ENCODE results near the gene VSIG10L2.

Gene VSIG10L2

GRCh38 chr11:125931668-125932067 lies 14.2 kb upstream of the VSIG10L2 start (continued):
- TF ChIP-seq ZBTB8A (tag by site-specific recombination; IDR thresholded peaks at IDR 0.05) = no peak
- no peak for TF ChIP-seq ZBTB49 (tag by site-specific recombination; IDR thresholded peaks at IDR 0.05; ENCODE audit: low read depth)

DNA sequence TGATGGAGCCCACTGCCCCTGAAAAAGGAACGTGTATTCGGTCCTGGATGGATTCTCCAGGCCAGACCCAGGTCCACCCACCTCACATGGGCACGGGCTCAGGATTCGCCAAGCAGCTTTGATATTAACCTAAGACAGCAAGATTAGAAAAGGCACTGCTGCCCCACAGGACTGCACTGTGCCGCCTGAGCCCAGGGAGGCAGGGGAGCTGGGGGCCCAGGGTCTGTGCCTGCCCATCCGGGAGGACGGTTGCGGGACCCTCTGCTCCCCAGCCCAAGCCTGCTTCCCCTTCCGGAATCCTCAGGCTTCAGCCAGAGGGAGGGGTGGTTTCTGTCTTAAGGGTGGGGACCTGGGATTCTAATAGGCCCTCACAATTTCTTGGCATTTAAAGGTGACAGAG lies 13.5 kb upstream of the VSIG10L2 start:
- ChIA-PET POLR2A (no interaction called here), CTCF (interaction anchor here (0.8 to 2.8 kb wide), 5 partner anchors 8 to 261 kb away, joined by 3 to 11 read pairs (median 7); no protein-coding TSS in a partner anchor)
- Histone ChIP-seq H3K27ac (ENCODE audit: extremely low read depth, low read depth, low read length) (no peak overlapping the region), H3K9me3 (ENCODE audit: control insufficient read depth, insufficient read depth, low read depth, low read length) (no peaks in the 10 kb centered on the region), H3K4me3 (ENCODE audit: low read depth, low read length) (no peak overlapping the region), H3K4me1 (ENCODE audit: control insufficient read depth, insufficient read depth, low read length) (no peaks in the 10 kb centered on the region), H3K36me3 (ENCODE audit: control insufficient read depth in 2 of 2, insufficient read depth in 1 of 2, low read length in 2 of 2) (no peaks in the 10 kb centered on the region)
- TF ChIP-seq ZNF214 (tag by site-specific recombination; IDR thresholded peaks at IDR 0.05; ENCODE audit: borderline replicate concordance) = no peak
- TF ChIP-seq, protein P1, sequence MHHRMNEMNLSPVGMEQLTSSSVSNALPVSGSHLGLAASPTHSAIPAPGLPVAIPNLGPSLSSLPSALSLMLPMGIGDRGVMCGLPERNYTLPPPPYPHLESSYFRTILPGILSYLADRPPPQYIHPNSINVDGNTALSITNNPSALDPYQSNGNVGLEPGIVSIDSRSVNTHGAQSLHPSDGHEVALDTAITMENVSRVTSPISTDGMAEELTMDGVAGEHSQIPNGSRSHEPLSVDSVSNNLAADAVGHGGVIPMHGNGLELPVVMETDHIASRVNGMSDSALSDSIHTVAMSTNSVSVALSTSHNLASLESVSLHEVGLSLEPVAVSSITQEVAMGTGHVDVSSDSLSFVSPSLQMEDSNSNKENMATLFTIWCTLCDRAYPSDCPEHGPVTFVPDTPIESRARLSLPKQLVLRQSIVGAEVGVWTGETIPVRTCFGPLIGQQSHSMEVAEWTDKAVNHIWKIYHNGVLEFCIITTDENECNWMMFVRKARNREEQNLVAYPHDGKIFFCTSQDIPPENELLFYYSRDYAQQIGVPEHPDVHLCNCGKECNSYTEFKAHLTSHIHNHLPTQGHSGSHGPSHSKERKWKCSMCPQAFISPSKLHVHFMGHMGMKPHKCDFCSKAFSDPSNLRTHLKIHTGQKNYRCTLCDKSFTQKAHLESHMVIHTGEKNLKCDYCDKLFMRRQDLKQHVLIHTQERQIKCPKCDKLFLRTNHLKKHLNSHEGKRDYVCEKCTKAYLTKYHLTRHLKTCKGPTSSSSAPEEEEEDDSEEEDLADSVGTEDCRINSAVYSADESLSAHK (tag by site-specific recombination; IDR thresholded peaks at IDR 0.05) = no peak
- no peak for TF ChIP-seq ZBTB10 (tag by site-specific recombination; IDR thresholded peaks at IDR 0.05)
- TF ChIP-seq ZNF747 (tag by site-specific recombination; IDR thresholded peaks at IDR 0.05) = no peak
- TF ChIP-seq ZNF596 (tag by site-specific recombination; IDR thresholded peaks at IDR 0.05) = no peak
- TF ChIP-seq, protein P2, sequence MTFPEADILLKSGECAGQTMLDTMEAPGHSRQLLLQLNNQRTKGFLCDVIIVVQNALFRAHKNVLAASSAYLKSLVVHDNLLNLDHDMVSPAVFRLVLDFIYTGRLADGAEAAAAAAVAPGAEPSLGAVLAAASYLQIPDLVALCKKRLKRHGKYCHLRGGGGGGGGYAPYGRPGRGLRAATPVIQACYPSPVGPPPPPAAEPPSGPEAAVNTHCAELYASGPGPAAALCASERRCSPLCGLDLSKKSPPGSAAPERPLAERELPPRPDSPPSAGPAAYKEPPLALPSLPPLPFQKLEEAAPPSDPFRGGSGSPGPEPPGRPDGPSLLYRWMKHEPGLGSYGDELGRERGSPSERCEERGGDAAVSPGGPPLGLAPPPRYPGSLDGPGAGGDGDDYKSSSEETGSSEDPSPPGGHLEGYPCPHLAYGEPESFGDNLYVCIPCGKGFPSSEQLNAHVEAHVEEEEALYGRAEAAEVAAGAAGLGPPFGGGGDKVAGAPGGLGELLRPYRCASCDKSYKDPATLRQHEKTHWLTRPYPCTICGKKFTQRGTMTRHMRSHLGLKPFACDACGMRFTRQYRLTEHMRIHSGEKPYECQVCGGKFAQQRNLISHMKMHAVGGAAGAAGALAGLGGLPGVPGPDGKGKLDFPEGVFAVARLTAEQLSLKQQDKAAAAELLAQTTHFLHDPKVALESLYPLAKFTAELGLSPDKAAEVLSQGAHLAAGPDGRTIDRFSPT (tag by site-specific recombination; IDR thresholded peaks at IDR 0.05) = no peak
- TF ChIP-seq ZNF398 (tag by site-specific recombination; IDR thresholded peaks at IDR 0.05) = no peak
- TF ChIP-seq, protein P3, sequence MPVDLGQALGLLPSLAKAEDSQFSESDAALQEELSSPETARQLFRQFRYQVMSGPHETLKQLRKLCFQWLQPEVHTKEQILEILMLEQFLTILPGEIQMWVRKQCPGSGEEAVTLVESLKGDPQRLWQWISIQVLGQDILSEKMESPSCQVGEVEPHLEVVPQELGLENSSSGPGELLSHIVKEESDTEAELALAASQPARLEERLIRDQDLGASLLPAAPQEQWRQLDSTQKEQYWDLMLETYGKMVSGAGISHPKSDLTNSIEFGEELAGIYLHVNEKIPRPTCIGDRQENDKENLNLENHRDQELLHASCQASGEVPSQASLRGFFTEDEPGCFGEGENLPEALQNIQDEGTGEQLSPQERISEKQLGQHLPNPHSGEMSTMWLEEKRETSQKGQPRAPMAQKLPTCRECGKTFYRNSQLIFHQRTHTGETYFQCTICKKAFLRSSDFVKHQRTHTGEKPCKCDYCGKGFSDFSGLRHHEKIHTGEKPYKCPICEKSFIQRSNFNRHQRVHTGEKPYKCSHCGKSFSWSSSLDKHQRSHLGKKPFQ (tag by site-specific recombination; IDR thresholded peaks at IDR 0.05) = no peak
- no peak for TF ChIP-seq ZNF529 (tag by site-specific recombination; IDR thresholded peaks at IDR 0.05; ENCODE audit: insufficient replicate concordance)
- TF ChIP-seq ZNF423 (tag by site-specific recombination; IDR thresholded peaks at IDR 0.05) = no peak
- TF ChIP-seq, protein P4, sequence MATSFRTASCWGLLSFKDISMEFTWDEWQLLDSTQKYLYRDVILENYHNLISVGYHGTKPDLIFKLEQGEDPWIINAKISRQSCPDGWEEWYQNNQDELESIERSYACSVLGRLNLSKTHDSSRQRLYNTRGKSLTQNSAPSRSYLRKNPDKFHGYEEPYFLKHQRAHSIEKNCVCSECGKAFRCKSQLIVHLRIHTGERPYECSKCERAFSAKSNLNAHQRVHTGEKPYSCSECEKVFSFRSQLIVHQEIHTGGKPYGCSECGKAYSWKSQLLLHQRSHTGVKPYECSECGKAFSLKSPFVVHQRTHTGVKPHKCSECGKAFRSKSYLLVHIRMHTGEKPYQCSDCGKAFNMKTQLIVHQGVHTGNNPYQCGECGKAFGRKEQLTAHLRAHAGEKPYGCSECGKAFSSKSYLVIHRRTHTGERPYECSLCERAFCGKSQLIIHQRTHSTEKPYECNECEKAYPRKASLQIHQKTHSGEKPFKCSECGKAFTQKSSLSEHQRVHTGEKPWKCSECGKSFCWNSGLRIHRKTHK (tag by site-specific recombination; IDR thresholded peaks at IDR 0.05) = no peak
- TF ChIP-seq ZNF239 (tag by site-specific recombination; IDR thresholded peaks at IDR 0.05) = no peak
